Measurements from ENCODE around the gene MACROD2.

The MACROD2 gene

DNA sequence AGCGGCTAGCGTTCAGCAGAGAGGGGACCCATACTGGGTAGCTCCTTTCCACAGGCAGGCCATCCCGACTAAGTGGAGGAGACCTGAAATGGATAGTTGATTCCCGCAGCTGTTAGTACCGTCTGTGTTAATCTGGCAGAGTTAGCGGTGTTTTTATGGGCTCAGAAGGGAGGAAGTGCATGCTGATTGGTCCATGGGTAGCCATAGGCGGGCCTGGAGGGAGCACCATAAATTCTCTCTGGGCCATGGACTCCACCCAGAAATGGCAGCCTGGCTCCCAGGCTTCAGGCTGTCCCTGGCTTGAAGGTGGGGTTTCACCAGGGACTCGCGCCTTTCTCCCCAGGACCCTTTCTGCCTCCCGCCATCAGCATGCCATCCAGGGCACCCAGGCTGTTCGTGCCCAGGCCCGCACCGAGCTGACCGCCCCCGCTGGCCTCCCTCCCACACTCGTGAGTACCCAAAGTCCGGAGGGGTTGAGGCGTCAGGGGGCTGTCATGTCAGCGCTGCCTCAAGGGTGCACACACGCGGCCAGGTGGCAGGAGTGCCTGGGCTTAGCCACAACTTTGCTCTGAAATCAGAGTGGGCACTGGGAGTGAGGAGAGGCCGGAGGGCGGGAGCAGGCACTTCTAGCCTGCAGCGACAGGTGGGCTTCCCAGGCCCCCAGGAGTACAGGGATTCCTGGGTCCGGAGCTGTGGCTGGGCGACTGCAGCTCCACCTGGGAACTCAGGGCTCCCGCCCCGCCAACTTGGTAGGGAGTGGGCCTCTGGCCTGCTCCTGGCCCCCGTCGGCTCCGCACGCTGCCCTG is 1036.4 kb downstream of the MACROD2 start:
- no peak for DNase-seq

DNA sequence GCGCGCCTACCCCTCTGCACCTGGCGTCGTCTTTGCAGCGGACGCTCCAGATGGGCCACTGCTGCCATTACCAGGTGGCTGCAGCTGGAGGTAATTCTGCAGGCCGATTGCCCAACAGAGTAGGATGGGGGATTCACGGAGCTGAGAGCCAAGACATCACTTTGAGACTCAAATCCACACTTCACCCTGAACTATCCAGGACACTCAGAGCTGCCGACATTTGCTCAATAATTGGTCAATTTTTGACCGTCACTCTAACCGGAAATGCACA is 1037.0 kb downstream of the MACROD2 start:
- DNase-seq = no peak

DNA sequence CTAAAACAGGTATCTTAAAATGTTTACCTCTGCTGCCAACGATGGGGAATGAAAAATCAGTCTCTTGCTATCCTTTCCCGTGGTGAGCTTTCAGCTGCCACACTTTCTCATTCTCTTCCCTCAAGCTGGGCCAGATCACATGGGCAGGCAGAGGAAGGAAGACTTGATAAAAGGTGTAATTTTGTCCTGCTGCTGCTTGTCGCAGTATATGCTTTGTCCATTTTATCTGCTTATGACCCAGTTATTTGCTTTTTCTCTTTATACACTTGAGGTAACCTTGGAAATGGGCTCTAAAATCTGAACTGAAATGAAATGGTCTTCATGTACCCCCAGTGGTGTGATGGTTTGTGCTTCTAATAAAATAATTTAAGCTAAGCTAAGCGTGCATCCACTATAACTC is 1038.0 kb downstream of the MACROD2 start:
- no peak for DNase-seq

DNA sequence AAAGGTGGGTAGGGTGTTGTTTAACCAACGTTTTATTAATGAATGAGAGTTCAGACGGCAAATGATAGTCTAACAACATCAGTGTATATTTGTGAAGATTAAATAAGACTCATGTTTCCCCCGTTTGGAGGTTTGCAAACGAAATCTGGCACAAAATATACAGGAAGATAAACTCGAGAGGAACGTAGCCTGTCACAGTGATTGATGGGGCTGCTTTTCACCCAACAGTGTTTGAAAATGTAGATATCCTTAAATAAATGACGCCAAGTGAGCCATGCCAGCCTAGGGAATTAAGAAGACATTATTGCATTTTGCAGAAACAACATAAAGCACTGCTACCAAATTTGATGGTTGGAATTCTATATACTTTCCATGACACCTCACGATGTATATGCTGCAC is 1038.6 kb downstream of the MACROD2 start:
- no peak for DNase-seq

DNA sequence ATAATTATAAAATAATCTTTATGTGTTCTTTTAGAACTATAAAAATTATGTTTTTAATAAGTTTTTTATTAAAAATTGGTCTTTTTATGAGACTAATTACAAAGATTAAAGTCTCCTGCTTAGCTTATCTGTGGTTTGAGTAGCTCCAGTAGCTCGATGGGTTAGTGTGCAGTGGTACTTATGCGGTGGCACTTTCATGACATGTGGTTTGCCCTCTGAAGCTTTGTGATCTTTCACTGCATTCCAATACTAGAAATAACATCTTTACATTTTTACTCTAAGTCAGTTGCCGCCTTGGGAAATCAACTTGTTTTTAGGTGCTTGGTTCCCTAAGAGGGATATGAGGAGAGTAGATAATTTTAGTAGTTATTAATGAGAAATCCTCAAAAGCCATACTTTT is 1041.6 kb downstream of the MACROD2 start:
- DNase-seq = no peak

DNA sequence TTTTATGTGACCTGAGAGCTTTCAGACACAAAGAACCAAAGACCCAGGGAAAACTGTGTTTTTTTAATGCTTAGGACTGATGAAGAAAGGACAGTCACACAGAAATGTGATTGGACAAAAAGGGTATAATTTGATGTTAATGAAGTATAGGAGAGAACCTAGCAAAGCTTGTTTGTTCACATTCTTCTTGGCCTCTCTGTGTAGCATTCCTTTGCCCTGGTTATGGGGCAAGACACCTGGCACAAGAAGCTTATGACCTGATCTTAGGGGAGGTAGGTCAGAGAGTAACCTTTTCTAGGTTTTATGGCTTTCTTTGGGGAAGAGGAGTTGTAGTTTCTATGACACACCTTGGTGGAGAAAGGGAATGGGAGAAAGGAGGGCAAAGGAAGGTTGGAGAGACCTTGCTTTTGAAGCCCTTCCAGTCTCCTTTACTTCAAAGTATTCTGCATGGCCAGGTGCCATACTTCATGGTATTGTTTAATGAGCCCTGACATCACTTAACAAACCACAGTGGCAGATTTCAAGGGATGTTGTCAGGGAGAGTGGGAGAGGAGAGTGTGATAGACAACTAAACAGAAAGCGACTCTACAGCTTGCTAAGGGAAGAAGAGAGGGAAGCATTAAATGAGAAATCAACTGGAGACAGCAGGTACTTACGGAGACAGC is 1043.9 kb downstream of the MACROD2 start:
- DNase-seq = no peak

DNA sequence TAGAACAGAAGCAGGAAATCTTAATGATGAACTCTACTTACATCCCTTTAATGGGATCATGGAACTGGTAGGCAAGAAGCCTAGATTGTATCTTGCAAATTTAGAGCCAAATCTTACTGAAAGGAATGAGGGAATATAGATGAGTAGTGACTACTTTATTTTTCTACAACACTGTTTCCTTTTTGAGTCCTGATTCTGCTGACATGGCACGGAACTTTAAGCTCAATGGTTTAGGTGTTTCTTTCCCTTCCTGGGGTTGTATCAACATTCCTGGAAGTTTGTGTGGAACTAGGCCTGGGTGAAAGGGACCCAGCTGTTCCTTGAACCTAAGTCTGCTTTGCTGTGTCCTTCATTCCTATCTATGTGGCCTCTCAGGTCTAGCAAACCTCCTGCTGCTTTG is 1047.4 kb downstream of the MACROD2 start:
- DNase-seq = no peak

DNA sequence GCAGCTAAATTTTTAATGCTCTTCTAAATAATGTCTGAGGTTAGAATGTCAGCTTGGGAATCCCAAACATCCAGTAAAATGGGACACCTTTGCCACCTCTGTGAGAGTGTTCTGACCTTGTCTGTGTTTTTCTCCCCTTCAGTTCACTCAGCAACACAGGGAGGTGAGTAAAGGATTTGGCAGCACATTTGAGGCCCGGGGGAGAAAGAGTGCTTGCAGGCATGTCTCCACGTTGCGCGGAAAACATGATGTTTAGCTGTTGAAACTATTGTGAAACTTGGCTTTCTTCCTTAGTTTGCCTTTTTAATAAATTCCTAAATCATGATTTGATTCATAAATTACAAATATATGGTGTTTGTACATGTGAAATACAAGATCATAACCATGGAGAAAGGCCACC is 1049.9 kb downstream of the MACROD2 start:
- DNase-seq = no peak

DNA sequence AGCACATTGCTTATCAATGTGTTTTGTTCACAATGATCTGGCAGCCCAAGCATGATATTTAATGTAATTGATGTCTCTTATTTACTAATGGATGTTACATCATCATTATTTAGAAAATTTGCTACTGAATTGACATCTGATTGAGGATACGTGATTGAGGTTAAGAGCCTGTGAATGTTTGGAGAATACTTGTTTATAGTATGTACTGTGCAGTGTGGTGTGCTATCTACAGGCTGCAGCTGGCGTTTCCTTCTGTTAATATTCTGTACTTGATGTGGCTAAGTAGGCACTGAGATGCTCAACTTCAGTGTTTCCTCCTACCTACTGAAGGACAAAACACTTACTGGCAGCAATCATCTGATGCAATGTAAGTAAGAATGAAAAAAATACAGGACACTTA is 1051.7 kb downstream of the MACROD2 start:
- no peak for DNase-seq

DNA sequence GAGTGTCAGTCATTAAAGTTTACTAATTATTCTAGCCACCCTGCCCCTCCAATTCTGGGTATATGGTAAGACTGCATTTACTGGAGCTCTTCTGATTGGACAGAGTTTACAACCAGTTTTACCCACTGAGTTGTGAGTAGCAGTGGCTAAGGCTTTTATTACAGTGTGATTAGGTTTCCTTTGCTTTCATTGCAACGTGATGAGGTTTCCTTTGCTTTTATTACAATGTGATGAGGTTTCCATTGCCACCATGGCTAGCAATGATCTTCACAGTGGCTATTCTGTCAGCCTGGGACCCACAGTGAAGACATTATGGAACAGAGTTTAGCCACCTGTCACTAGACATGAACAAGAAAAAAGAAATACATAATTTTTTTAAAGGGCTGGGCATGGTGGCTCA is 1052.3 kb downstream of the MACROD2 start:
- no peak for DNase-seq

DNA sequence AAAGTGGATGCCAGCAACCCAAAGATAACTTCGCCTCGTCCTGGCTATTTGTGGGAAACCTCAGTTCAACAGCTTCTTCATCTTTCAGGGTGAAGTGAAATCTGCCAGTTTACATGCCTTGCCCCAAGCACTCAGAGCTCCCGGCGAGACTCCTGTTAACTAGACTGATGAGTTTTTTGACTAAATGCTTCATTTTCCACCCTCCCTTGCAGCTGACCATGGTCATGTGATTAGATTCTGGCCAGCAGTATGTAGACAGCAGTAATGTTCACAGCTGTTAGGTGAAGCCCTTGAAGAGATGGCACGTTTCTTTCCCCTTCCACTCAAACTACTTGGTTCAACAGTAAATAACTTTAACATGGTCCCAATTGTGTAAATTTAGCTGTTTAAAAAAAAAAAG is 1060.9 kb downstream of the MACROD2 start:
- no peak for DNase-seq

DNA sequence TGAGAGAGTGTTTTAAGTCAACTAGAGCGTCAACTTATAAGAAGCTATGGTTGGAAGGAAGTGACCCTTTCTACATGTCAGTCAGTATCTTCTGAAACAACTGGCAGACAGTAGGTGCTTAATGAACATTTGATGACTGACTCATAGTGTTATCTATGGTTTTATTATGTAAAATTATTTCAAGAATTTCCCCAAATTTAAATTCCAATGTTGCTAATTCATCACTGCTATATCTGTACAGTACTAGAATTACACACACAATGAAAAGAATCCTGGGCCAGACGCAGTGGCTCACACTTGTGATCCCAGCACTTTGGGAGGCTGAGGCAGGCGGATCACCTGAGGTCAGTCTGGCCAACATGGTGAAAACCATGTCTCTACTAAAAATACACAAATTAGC is 1063.5 kb downstream of the MACROD2 start:
- DNase-seq = no peak

DNA sequence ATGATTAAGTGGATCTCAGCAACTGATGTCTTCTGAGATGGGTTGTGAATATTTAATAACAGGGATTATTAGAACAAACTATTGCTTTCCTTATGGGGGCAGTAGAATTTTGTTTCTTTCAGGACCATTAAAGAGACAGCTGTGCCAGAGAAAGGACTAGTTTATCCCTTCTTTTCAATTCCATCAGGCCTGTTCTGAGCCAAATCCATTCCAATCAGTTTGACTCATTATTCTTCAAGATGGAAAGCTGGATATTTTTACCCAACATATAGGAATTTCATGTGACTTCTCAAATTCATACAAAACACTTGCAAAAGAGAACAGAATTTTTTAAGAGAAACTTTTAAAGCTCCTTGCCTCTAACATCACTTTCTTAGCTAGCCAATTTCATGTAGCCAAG is 1064.1 kb downstream of the MACROD2 start:
- no peak for DNase-seq

DNA sequence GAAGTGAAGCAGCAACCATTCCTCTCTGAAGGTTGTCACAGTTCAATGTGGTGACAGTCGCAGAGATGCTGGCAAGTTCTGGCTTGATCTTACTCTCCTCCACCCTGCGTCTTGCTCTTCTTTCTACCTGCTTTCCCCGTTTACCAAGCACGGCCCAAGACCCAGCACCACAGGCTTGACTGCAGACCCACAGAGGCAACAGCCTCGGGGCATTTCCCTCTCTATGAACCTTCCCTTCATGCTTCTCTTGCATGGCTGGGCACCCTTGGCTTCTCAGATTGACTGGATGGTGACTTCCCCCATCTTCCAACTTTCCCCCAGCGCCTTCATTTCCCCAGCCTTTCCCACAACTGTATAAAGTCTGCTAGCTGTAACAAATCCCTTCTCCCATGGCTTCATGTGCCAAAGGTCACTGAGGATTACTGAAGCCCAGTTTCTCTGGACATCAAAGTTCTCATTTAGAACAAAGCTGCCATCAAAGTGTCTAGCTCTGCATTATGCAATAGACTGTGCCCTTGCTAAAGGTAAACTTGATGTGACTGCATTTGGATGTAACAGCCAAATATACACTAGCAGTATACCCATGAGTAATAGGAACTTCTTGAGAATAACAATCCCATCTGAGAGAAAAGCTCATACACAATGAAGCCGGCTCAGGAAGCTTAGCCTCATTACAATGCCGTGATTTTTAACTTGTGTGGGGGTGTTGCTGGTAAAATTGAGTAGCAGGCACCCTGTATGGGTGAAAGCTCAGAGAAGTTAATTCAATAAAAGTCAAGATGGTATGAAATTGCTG is 1065.1 kb downstream of the MACROD2 start:
- DNase-seq = no peak

DNA sequence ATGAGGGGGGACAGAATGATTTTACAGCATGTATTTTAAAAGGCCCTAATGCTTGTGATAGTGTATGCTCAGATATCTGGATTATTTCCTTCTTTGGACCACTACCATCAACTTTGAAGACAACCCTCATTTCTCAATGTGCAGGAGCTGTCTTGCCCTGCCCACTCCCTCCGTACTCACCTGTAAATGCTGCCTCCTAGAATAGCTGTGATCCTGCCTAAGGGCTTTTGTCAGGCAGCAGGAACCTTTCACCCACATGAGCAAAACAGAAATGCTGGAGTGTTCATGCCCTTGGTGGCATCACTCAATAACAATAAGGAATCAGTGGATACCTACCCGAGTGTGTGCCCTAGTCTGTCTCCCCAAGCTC is 1065.7 kb downstream of the MACROD2 start:
- no peak for DNase-seq

DNA sequence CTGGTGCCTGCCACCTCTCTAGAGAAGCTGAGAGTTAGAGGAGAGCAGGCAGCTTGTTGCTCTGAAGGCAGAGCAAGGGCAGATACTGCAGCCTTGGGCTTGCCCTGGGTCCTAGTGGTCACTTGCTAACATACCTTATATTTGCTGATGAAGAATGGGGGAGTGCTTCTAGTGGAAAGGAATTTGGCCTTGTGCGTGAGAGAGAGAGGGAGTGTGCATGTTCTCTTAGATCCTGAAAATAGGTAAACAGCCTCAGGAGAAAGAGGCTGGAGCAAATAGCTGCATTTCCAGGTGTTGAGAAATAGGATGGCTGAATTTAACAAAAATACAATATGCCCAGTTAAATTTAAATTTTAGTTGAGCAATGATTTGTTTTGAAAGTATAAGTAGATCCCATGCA is 1066.6 kb downstream of the MACROD2 start:
- DNase-seq = no peak

DNA sequence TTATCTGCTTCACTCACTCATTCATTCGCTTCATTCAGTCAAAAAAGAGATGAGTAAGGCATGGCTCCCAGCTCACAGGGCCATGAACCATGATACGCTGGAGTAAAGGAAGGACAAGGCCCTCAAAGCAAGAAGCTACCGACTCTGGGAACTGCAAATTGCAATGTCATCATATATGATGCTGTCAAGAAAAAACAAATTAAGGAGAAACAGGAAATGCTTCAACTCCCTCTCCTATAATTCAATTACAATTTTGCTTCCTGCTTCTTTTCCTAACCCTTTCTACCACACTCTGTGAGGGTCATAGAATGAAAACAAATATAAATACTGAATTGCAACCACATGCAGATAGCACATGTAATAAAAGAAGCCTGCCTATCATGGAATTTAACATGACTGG is 1067.8 kb downstream of the MACROD2 start:
- no peak for DNase-seq

DNA sequence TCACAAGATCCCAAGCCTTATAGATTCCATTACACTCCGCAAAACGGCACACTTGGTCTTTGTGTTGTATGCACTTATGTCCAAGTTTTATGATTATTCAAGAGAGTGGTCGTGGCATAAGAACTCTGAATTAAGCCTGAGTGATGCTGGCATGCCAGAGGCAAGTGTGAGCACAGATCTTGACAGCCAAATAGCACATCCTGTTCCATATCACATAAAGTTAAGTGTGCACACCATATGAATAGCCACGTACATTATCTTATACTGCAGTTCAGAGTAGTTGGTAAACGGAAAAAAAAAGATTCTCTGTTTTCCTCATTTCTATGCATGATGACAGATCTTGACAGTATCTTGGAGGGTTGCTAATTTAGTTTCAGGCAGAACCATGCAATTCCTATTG is 1069.4 kb downstream of the MACROD2 start:
- no peak for DNase-seq

DNA sequence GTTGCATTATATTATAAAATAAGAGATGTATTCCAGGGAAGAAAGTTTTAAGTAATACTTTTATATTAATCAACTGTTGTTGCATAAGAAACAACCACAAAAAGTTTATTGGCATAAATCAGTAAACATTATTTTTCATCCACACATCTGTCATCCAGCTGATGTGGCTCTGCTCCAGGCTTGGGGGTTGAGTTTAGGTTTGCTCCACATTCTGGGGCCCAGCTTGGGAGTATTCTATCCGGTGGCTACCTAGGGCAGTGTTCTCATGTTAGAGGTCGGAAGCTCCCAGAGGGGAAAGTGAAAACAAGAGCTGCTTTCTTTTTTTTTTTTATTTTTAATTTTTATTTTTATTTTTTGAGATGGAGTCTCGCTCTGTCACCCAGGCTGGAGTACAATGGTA is 1070.5 kb downstream of the MACROD2 start:
- DNase-seq = no peak

DNA sequence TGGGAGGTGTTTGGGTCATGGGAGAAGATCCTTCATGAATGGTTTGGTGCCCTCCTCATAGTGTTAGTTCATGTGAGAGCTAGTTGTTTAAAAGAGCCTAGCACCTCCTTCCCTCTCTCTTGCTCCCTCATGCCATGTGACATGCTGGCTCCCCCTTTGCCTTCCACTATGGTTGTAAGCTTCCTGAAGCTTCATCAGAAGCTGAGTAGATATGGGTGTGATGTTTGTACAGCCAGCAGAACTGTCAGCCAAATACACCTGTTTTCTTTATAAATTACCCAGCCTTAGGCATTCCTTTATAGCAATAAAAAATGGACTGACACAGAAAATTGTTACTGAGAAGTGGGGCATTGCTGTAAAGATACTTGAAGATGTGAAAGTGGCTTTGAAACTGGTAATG is 1073.2 kb downstream of the MACROD2 start:
- no peak for DNase-seq

DNA sequence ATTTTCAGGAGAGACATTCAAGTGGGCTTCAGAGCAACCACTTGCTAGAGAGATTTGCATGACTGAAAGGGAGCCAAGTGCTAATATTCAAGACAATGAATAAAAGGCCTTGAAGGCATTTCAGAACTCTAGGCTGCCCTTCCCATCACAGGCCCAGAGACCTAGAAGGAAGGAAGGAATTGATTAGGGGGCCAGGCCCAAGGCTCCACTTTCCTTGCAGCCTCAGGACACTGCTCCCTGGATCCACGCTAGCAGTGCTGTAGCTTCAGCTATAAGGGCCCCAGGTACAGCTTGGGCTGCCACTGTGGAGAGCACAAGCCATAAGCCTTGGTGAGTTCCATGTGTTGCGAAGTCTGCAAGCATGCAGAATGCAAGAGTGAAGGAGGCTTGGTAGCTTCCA is 1074.0 kb downstream of the MACROD2 start:
- no peak for DNase-seq

DNA sequence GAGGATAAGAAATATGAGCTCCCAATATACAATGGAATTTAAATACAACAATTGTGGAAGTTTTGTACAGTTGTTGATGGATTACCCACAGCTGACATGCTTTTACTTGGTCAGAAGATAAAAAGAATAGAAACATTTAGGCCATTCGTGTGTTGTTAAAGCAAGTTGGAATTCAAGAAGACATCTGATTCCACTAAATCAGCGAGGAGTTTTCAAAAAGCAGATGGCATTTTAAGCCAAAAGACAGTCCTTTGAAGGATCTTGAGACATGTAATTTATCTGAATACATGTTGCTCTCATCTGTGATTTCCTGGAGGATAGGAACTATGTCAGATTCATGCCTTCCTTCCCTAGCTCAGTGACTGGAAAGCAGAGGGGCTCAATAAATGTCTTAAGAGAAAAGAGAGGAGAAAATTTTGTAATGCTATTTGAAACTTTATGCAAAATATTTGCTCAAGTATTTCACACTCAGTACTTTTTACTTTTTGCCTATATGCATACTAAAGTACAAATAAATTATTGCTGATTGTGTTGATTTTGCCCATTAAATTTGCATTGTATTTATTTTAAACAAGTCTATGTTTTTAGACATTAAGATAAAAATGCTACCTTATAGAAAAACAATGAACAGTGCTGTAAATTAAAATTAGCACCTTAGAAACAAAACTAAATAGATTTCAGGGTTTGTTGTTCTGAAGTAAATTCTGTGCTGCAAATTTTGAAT is 1075.9 kb downstream of the MACROD2 start:
- DNase-seq = no peak

DNA sequence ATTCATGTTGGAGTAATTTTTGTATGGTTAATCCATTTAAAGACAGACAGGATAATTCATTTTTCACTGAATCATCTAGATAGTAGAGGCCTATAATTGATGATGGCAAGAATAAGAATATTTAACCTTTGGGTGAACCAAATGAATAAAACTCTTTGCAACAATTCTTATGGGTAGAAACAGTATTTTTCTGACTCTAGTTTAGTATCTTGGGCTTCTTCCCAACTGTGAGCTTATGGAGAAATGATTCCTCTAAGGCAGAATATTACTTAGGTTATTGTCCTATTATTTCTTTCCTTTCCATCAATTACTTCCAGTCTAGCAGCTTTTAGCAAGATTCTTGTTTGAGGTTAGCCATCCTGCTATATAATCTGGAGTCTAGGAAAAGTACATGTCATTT is 1077.0 kb downstream of the MACROD2 start:
- DNase-seq = no peak

DNA sequence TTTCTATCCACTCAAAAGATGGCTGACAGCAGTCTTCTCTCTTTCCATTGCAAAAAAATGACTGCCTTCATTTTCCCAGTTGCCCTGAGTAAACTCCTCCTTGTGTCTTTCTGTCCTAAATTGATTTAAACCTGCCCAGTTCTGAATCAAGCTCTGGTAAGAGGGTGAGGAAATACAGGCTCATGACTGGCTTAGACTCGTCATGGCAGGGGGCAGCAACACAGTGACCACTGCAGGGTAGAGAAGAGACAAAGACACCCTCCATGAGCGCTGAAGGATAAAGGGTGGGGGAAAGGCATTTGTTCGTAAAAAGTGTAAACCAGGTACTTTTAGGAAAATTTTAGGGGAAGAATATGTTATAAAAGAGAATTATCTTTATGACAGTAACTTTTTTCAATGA is 1080.3 kb downstream of the MACROD2 start:
- no peak for DNase-seq
